Ishikawa (cell line): ENCODE data around the gene SLC6A18.

Source experiments
- EP300 ChIP-seq: IDR thresholded peaks from 2 replicates; pipeline ENCODE4 v1.6.1; 2012; ENCODE audit warnings: borderline replicate concordance
- RAD21 ChIP-seq: IDR thresholded peaks from 2 replicates; pipeline ENCODE4 v1.6.1; 2012; ENCODE audit warnings: low read depth
- TAF1 ChIP-seq: IDR thresholded peaks from 2 replicates; pipeline ENCODE4 v1.6.1; 2012; ENCODE audit warnings: low read depth, mild to moderate bottlenecking
- TEAD4 ChIP-seq: IDR thresholded peaks from 2 replicates; pipeline ENCODE4 v1.6.1; 2012
- TF ChIP-seq, protein P1 (sequence below): IDR thresholded peaks from 2 replicates; pipeline ENCODE4 v1.6.1; 2012; ENCODE audit warnings: low read depth, mild to moderate bottlenecking

DNA sequence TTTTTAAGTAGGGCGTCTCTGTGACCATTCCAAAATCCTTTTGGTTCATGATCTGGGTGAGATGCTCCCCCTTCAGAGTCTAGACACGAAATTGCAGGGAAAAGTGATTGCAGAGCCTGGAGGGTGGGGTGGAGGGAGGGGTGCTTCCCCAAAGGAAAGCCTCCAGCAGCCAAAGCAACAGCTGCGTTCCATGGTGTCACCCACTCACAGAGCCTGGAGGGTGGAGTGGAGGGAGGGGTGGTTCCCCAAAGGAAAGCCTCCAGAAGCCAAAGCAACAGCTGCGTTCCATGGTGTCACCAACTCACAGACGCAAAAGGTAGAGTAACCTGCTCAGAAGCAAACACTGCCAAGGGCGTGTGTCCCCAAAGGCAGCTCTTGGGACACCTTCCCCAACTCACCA, 22.6 kb downstream of the SLC6A18 start:
- TF ChIP-seq, protein P1, sequence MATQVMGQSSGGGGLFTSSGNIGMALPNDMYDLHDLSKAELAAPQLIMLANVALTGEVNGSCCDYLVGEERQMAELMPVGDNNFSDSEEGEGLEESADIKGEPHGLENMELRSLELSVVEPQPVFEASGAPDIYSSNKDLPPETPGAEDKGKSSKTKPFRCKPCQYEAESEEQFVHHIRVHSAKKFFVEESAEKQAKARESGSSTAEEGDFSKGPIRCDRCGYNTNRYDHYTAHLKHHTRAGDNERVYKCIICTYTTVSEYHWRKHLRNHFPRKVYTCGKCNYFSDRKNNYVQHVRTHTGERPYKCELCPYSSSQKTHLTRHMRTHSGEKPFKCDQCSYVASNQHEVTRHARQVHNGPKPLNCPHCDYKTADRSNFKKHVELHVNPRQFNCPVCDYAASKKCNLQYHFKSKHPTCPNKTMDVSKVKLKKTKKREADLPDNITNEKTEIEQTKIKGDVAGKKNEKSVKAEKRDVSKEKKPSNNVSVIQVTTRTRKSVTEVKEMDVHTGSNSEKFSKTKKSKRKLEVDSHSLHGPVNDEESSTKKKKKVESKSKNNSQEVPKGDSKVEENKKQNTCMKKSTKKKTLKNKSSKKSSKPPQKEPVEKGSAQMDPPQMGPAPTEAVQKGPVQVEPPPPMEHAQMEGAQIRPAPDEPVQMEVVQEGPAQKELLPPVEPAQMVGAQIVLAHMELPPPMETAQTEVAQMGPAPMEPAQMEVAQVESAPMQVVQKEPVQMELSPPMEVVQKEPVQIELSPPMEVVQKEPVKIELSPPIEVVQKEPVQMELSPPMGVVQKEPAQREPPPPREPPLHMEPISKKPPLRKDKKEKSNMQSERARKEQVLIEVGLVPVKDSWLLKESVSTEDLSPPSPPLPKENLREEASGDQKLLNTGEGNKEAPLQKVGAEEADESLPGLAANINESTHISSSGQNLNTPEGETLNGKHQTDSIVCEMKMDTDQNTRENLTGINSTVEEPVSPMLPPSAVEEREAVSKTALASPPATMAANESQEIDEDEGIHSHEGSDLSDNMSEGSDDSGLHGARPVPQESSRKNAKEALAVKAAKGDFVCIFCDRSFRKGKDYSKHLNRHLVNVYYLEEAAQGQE = no peak
- no peak for TF ChIP-seq EP300
- TF ChIP-seq TAF1 = no peak
- no peak for TF ChIP-seq TEAD4
- no peak for TF ChIP-seq RAD21
